GM12891 (cell line): ENCODE results near the gene DCAF12.

Experiments
- POLR2A ChIP-seq: IDR thresholded peaks from 2 replicates; pipeline ENCODE4 v1.6.1; 2011; ENCODE audit warnings: low read depth, low read length, control low read depth
- TAF1 ChIP-seq: IDR thresholded peaks from 2 replicates; pipeline ENCODE4 v1.6.1; 2011; ENCODE audit warnings: low read depth, low read length, control low read depth

- TF ChIP-seq TAF1 (no peak), POLR2A (no peak)
Observed at GRCh38 chr9:34154057-34154456, 27.6 kb upstream of the DCAF12 start.
